B cell (primary cell): ENCODE data around the gene ARHGAP6. TPM values are rescaled to one million over a fixed set of nuclear protein-coding genes. Genes with fewer than 3 reads are reported as not detected.

ENCODE experiments used
- ATAC-seq: fragments of 200-7000 bp; cut with Tn5 transposase; one replicate; pipeline ENCODE4 v1.10.0; 2021; ENCODE audit warnings: low read depth, mild to moderate bottlenecking, moderate number of reproducible peaks, moderate library complexity
- CTCF ChIA-PET: fragments of 350-600 bp; sonication (Branson Sonifier 250); formaldehyde crosslinking; loops from one replicate; lab custom pipeline; 2021; ENCODE audit warnings: antibody characterized with exemption, inconsistent platforms; lab: Charles Lee
- POLR2A ChIA-PET: fragments of 350-600 bp; sonication (Branson Sonifier 250); formaldehyde crosslinking; loops from one replicate; lab custom pipeline; 2021; ENCODE audit warnings: antibody characterized with exemption; lab: Charles Lee
- DNase-seq: peaks from one replicate; pipeline ENCODE4 v3.0.0; 2013
- H2AFZ ChIP-seq: 2 replicates; pipeline ENCODE4 v1.6.1; 2012; ENCODE audit warnings: mild to moderate bottlenecking, low read depth, low read length; ENCODE audit not compliant: insufficient read depth, poor library complexity, severe bottlenecking
- H3K27ac ChIP-seq, 2 donors: 1 replicate in 1 of 2; 2 replicates in 1 of 2; pipeline ENCODE4 v1.5.1; 2012 to 2013; ENCODE audit warnings: low read length in 2 of 2, mild to moderate bottlenecking in 2 of 2, moderate library complexity in 1 of 2
- H3K27me3 ChIP-seq, 4 experiments: fragments of 200-600 bp in 1 of 4; sonication (generic) in 1 of 4; replicated peaks in 1 of 4; 1 replicate in 2 of 4; 2 replicates in 2 of 4; pipeline versions ENCODE4 v1.6.1 to v1.7.0; 2013 to 2016; ENCODE audit warnings: low read length in 3 of 4, mild to moderate bottlenecking in 2 of 4, mixed read lengths in 1 of 4, moderate library complexity in 1 of 4; ENCODE audit not compliant: insufficient read depth in 4 of 4, control insufficient read depth in 3 of 4; ENCODE audit errors: control extremely low read depth in 1 of 4
- H3K36me3 ChIP-seq, 2 experiments: replicated peaks in 1 of 2; 1 replicate in 1 of 2; 2 replicates in 1 of 2; pipeline versions ENCODE4 v1.6.1 to v1.7.1; 2013; ENCODE audit warnings: low read length in 1 of 2; ENCODE audit not compliant: insufficient read depth in 2 of 2, control insufficient read depth in 1 of 2; ENCODE audit errors: control extremely low read depth in 1 of 2, extremely low read depth in 1 of 2
- H3K4me1 ChIP-seq, 2 donors: fragments of 200-600 bp in 1 of 2; sonication (generic) in 1 of 2; 1 replicate in 1 of 2; 2 replicates in 1 of 2; pipeline versions ENCODE4 v1.5.1 to v1.6.1; 2013 to 2017; ENCODE audit warnings: low read length in 2 of 2; ENCODE audit not compliant: control insufficient read depth in 2 of 2, insufficient read depth in 2 of 2
- H3K4me2 ChIP-seq: replicated peaks from 2 replicates; pipeline ENCODE3; 2012; ENCODE audit warnings: mild to moderate bottlenecking, low read depth, low read length; ENCODE audit not compliant: poor library complexity, severe bottlenecking
- H3K4me3 ChIP-seq, 5 experiments: fragments of 200-600 bp in 1 of 5; sonication (generic) in 1 of 5; 1 replicate in 3 of 5; 2 replicates in 2 of 5; pipeline versions ENCODE4 v1.5.1 to v1.7.0; 2011 to 2016; ENCODE audit warnings: low read length in 4 of 5, mild to moderate bottlenecking in 4 of 5, low read depth in 2 of 5, control low read depth in 1 of 5, moderate library complexity in 1 of 5; ENCODE audit not compliant: insufficient read depth in 1 of 5; ENCODE audit errors: control extremely low read depth in 1 of 5, extremely low read depth in 1 of 5
- H3K79me2 ChIP-seq: fragments of 200-600 bp; sonication (generic); one replicate; pipeline ENCODE4 v1.6.0; 2016; ENCODE audit warnings: low read length; ENCODE audit not compliant: control insufficient read depth, insufficient read depth
- H3K9ac ChIP-seq: fragments of 200-600 bp; sonication (generic); 2 replicates; pipeline ENCODE4 v1.6.1; 2017; ENCODE audit warnings: mild to moderate bottlenecking, low read length, moderate library complexity
- H3K9me3 ChIP-seq, 3 donors: one replicate each; pipeline versions ENCODE4 v1.6.1 to v1.7.1; 2013; ENCODE audit warnings: low read length in 2 of 3; ENCODE audit not compliant: control insufficient read depth in 2 of 3, insufficient read depth in 1 of 3; ENCODE audit errors: control extremely low read depth in 1 of 3
- H4K20me1 ChIP-seq: 2 replicates; pipeline ENCODE4 v1.6.0; 2012; ENCODE audit warnings: mild to moderate bottlenecking, low read length; ENCODE audit not compliant: insufficient read depth, control insufficient read depth, poor library complexity, severe bottlenecking
- H3K27ac Mint-ChIP-seq: one replicate; pipeline ENCODE4 v1.8.0; 2021; ENCODE audit warnings: mixed read lengths
- H3K27me3 Mint-ChIP-seq: one replicate; pipeline ENCODE4 v1.8.0; 2021; ENCODE audit warnings: mixed read lengths
- H3K4me1 Mint-ChIP-seq: one replicate; pipeline ENCODE4 v1.8.0; 2021; ENCODE audit warnings: mixed read lengths
- H3K4me3 Mint-ChIP-seq: one replicate; pipeline ENCODE4 v1.8.0; 2021; ENCODE audit warnings: mixed read lengths
- H3K9me3 Mint-ChIP-seq: one replicate; pipeline ENCODE4 v1.8.0; 2022; ENCODE audit warnings: mixed read lengths; ENCODE audit not compliant: insufficient read depth
- CTCF ChIP-seq: fragments of 200-600 bp; IDR thresholded peaks from one replicate; pipeline ENCODE4 v1.8.0; 2022; ENCODE audit warnings: antibody characterized with exemption, mild to moderate bottlenecking
- EZH2 ChIP-seq: IDR thresholded peaks from 2 replicates; pipeline ENCODE4 v1.6.1; 2012; ENCODE audit warnings: borderline replicate concordance, low read depth, mild to moderate bottlenecking, moderate library complexity, low read length; ENCODE audit not compliant: insufficient read depth, poor library complexity, severe bottlenecking
- WGBS: methylation state at CpG from one replicate; pipeline ENCODE4 v1.1.5; 2013; ENCODE audit warnings: missing lambda C conversion rate; ENCODE audit not compliant: insufficient coverage; 5-methylcytosine and 5-hydroxymethylcytosine counted together
- intact Hi-C: fragments of 100-400 bp; cut with micrococcal nuclease; formaldehyde crosslinking; loops from one replicate; pipeline ENCODE4 v1.10.0; 2022
- polyA plus RNA-seq: library from polyadenylated mRNA; depleted of rRNA; stranded (reverse); fragments of >200 nt; gene quantifications from 2 replicates; pipeline ENCODE4 v1.2.3, GENCODE V29; 2012
- total RNA-seq, 2 donors: library from RNA; stranded (reverse); fragments of 120-200 nt in 1 of 2; gene quantifications; 1 replicate in 1 of 2; 2 replicates in 1 of 2; pipeline versions ENCODE4 v1.2.3 to v1.2.4, GENCODE V29; 2013 to 2022

The ARHGAP6 gene
- total and polyA plus RNA-seq, 2 donors (not counting 1 experiment from before 2014, with no cell fraction given) = 1.6 to 2.6 TPM

DNA sequence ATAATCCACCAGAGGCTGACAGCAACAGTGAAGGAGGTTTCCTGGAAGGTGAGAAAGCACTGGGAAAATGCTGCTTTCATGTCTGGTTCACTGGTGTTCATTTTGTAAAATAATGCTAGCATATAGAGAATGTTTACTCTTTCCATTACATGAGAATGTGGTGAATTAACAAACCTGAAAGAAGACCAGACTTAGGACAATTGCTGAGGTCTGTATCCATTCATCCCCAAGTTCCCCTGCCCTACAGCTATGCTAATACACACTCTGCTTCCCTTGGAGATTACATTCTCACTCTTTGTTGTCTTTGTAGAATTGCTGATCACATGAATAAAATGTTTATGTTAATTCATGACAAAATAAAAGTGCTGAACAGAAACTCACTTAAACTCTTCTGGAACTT is 99.5 kb downstream of the ARHGAP6 start:
- H3K27me3 ChIP-seq = peaks cover 0 to 3% (median 0%) of the 10 kb centered on the region in 4 experiments
- no peaks in the 10 kb centered on the region for H3K4me1 ChIP-seq
- TF ChIP-seq CTCF = no peak
- TF ChIP-seq EZH2 = no peak
- H3K27ac ChIP-seq = no peak overlapping the region
- intact Hi-C loops = loop anchor here (10.0 kb wide), 1 partner anchor 59 kb away; no protein-coding TSS in a partner anchor
- Mint-ChIP-seq H3K4me1 (no peaks in the 10 kb centered on the region), H3K27ac (no peak overlapping the region), H3K27me3 (no peaks in the 10 kb centered on the region), H3K9me3 (no peaks in the 10 kb centered on the region), H3K4me3 (no peak overlapping the region)
- H3K4me3 ChIP-seq = no peak overlapping the region
- no peaks in the 10 kb centered on the region for H3K79me2 ChIP-seq
- ATAC-seq (no peak), DNase-seq (no peak)
- no peaks in the 10 kb centered on the region for H3K9me3 ChIP-seq
- H2AFZ ChIP-seq = no peak overlapping the region
- POLR2A ChIA-PET = no interaction called here
- no peak overlapping the region for H3K4me2 ChIP-seq
- H3K9ac ChIP-seq = no peak overlapping the region
- no peaks in the 10 kb centered on the region for H3K36me3 ChIP-seq
- no peaks in the 10 kb centered on the region for H4K20me1 ChIP-seq
- CTCF ChIA-PET = no interaction called here

- H3K27ac Mint-ChIP-seq = no peak overlapping the region
- Histone ChIP-seq H3K79me2 (no peaks in the 10 kb centered on the region), H3K27ac (no peak overlapping the region), H2AFZ (no peak overlapping the region), H3K36me3 (no peaks in the 10 kb centered on the region), H3K9me3 (no peaks in the 10 kb centered on the region), H3K4me3 (no peak overlapping the region), H4K20me1 (no peaks in the 10 kb centered on the region), H3K4me2 (no peak overlapping the region), H3K9ac (no peak overlapping the region), H3K27me3 (peaks cover 0 to 3% (median 0%) of the 10 kb centered on the region in 4 experiments), H3K4me1 (no peaks in the 10 kb centered on the region)
- H3K4me3 Mint-ChIP-seq = no peak overlapping the region
- TF ChIP-seq CTCF (no peak), EZH2 (no peak)
- no peaks in the 10 kb centered on the region for H3K27me3 Mint-ChIP-seq
- no peaks in the 10 kb centered on the region for H3K4me1 Mint-ChIP-seq
- DNase-seq (no peak), ATAC-seq (no peak)
- CTCF ChIA-PET = no interaction called here
- intact Hi-C loops = loop anchor here (10.0 kb wide), 1 partner anchor 60 kb away; no protein-coding TSS in a partner anchor
- POLR2A ChIA-PET = no interaction called here
- no peaks in the 10 kb centered on the region for H3K9me3 Mint-ChIP-seq
- no CpG with 5 or more reads among the region's 1 CpG for WGBS
These were observed 101.2 kb downstream of the ARHGAP6 start for GRCh38 chrX:11564546-11564945.
